Testis (tissue), 3 donors: ENCODE data around the gene TBC1D24. TPM values are rescaled to one million over a fixed set of nuclear protein-coding genes. Genes with fewer than 3 reads are reported as not detected.

Source experiments
- DNase-seq: peaks from one replicate; pipeline ENCODE4 v3.0.0-alpha.2; 2019
- H3K27ac ChIP-seq, 2 donors: fragments of 200-600 bp; sonication (generic); one replicate each; pipeline ENCODE4 v1.5.1; 2019
- H3K27me3 ChIP-seq: fragments of 200-600 bp; sonication (generic); one replicate; pipeline ENCODE4 v1.5.1; 2019
- H3K36me3 ChIP-seq: fragments of 200-600 bp; sonication (generic); one replicate; pipeline ENCODE4 v1.5.1; 2017; ENCODE audit warnings: low read depth; ENCODE audit errors: missing control alignments
- H3K4me1 ChIP-seq: fragments of 200-600 bp; sonication (generic); one replicate; pipeline ENCODE4 v1.5.1; 2019
- H3K4me3 ChIP-seq, 2 donors: fragments of 200-600 bp; sonication (generic); one replicate each; pipeline ENCODE4 v1.5.1; 2017 to 2019
- H3K9me3 ChIP-seq: fragments of 200-600 bp; sonication (generic); one replicate; pipeline ENCODE4 v1.5.1; 2017
- CTCF ChIP-seq, 3 experiments: fragments of 450-650 bp in 2 of 3; fragments of 200-600 bp in 1 of 3; sonication (generic) in 1 of 3; IDR thresholded peaks; one replicate each; pipeline ENCODE4 v1.5.1; 2016 to 2019; ENCODE audit warnings: antibody characterized with exemption in 3 of 3, mild to moderate bottlenecking in 2 of 3, moderate library complexity in 1 of 3
- POLR2A ChIP-seq: fragments of 450-650 bp; IDR thresholded peaks from one replicate; pipeline ENCODE4 v1.6.1; 2017; ENCODE audit warnings: antibody characterized with exemption, mild to moderate bottlenecking, moderate library complexity
- WGBS, 2 donors: methylation state at CpG; one replicate each; pipeline ENCODE4 v1.1.5; 2018; 5-methylcytosine and 5-hydroxymethylcytosine counted together
- intact Hi-C: fragments of 100-400 bp; cut with DNase I; formaldehyde crosslinking; loops from one replicate; pipeline ENCODE4 v1.15.1; 2023; ENCODE audit warnings: low total_unique reads
- polyA plus RNA-seq: library from polyadenylated mRNA; stranded (reverse); fragments of 350-450 nt; fragmentation: Illumina TruSeq; extraction: RNeasy Lipid Tissue Mini Kit (QIAGEN cat#74804); gene quantifications from one replicate; pipeline ENCODE4 v1.2.3, GENCODE V29; 2014; ENCODE audit warnings: low read depth, low replicate concordance; ENCODE audit not compliant: insufficient read depth
- total RNA-seq, 2 donors: library from RNA; depleted of rRNA; stranded (reverse); fragments of >200 nt; gene quantifications; one replicate each; pipeline ENCODE4 v1.2.3, GENCODE V29; 2016

Gene TBC1D24
- total and polyA plus RNA-seq, 3 donors from 2014 or later: 5.3 to 13.5 (median 11.2) TPM

- WGBS, 2 donors: 35 to 36% methylated on average over 16 to 22 of the region's 28 CpGs
- no peaks in the 10 kb centered on the region for H3K9me3 ChIP-seq
- H3K27ac ChIP-seq: peak overlapping the region; percentile 68 to 85
- intact Hi-C loops: no loop called here
- DNase-seq: peak; percentile 57
- TF ChIP-seq CTCF (IDR thresholded peaks at IDR 0.05): peak in 1 of 3 experiments; percentile 19
- TF ChIP-seq POLR2A: no peak
- H3K27me3 ChIP-seq: no peaks in the 10 kb centered on the region
- H3K4me1 ChIP-seq: peaks cover 12% of the 10 kb centered on the region
- peak overlapping the region; percentile 89 to 90 for H3K4me3 ChIP-seq
- no peaks in the 10 kb centered on the region for H3K36me3 ChIP-seq
Observed at GRCh38 chr16:2428051-2428783, 46.7 kb upstream of the TBC1D24 start.

- H3K4me3 ChIP-seq: peak overlapping the region; percentile 89 to 90
- TF ChIP-seq CTCF (IDR thresholded peaks at IDR 0.05) (no peak), POLR2A (no peak)
- DNase-seq: no peak
- H3K4me1 ChIP-seq: peaks cover 12% of the 10 kb centered on the region
- no peaks in the 10 kb centered on the region for H3K36me3 ChIP-seq
- 2% methylated on average over 20 of the region's 24 CpGs; no CpG with 5 or more reads in 1 of the 2 donors for WGBS, 2 donors
- intact Hi-C loops: no loop called here
- no peaks in the 10 kb centered on the region for H3K9me3 ChIP-seq
- H3K27ac ChIP-seq: peak overlapping the region; percentile 68 to 85
- H3K27me3 ChIP-seq: no peaks in the 10 kb centered on the region
Observed at GRCh38 chr16:2428784-2429033, 46.2 kb upstream of the TBC1D24 start.

GRCh38 chr16:2429034-2429770 lies 45.7 kb upstream of the TBC1D24 start, which contains the start of gene CCNF:
TSS of gene CCNF (plus strand) at chr16:2429447. CDS start at chr16:2429482, 35 bp downstream.
- WGBS, 2 donors: 0% methylated on average over 74 of the region's 103 CpGs; no CpG with 5 or more reads in 1 of the 2 donors
- H3K36me3 ChIP-seq: no peaks in the 10 kb centered on the region
- intact Hi-C loops: no loop called here
- peak within 1 kb of the TSS; percentile 77 to 85 for H3K27ac ChIP-seq
- H3K9me3 ChIP-seq: no peaks in the 10 kb centered on the region
- no peaks in the 10 kb centered on the region for H3K27me3 ChIP-seq
- peaks cover 12% of the 10 kb centered on the region for H3K4me1 ChIP-seq
- H3K4me3 ChIP-seq: peak within 1 kb of the TSS; percentile 89 to 90
- DNase-seq: peak; percentile 98
- TF ChIP-seq POLR2A (no peak), CTCF (IDR thresholded peaks at IDR 0.05) (no peak)

- 6 to 9% methylated on average over 13 to 44 of the region's 46 CpGs for WGBS, 2 donors
- intact Hi-C loops: no loop called here
- Histone ChIP-seq H3K4me3 (peak overlapping the region; percentile 89 to 90), H3K27ac (peak overlapping the region; percentile 31 to 77), H3K36me3 (no peaks in the 10 kb centered on the region), H3K9me3 (no peaks in the 10 kb centered on the region), H3K4me1 (peaks cover 12% of the 10 kb centered on the region), H3K27me3 (no peaks in the 10 kb centered on the region)
- DNase-seq: peak; percentile 35
- TF ChIP-seq CTCF (IDR thresholded peaks at IDR 0.05): no peak
- TF ChIP-seq POLR2A: no peak
Observed at GRCh38 chr16:2429771-2430663, 44.9 kb upstream of the TBC1D24 start.
